H9 (cell line): ENCODE data around the gene RGS14. TPM values are rescaled to one million over a fixed set of nuclear protein-coding genes. Genes with fewer than 3 reads are reported as not detected.

Experiments
- DNase-seq: peaks from one replicate; pipeline ENCODE4 v3.0.0-alpha.2; 2017
- H2AFZ ChIP-seq: one replicate; pipeline ENCODE4 v1.6.1; 2013; ENCODE audit warnings: mild to moderate bottlenecking, low read length, control low read depth, moderate library complexity
- H2AK5ac ChIP-seq: 2 replicates; pipeline ENCODE4 v1.6.1; 2013; ENCODE audit warnings: low read length, control low read depth, mixed read lengths; ENCODE audit not compliant: insufficient read length
- H2BK120ac ChIP-seq: one replicate; pipeline ENCODE4 v1.6.1; 2013; ENCODE audit warnings: low read depth, mild to moderate bottlenecking, low read length, control low read depth, inconsistent platforms; ENCODE audit not compliant: poor library complexity, severe bottlenecking
- H2BK12ac ChIP-seq: 2 replicates; pipeline ENCODE4 v1.6.1; 2013; ENCODE audit warnings: low read length, control low read depth, mixed read lengths, low read depth; ENCODE audit not compliant: insufficient read length
- H2BK15ac ChIP-seq: 2 replicates; pipeline ENCODE4 v1.6.1; 2013; ENCODE audit warnings: low read depth, low read length, control low read depth
- H2BK20ac ChIP-seq: one replicate; pipeline ENCODE4 v1.6.1; 2013; ENCODE audit warnings: low read depth, mild to moderate bottlenecking, low read length, control low read depth, inconsistent platforms; ENCODE audit not compliant: poor library complexity, severe bottlenecking
- H2BK5ac ChIP-seq: 2 replicates; pipeline ENCODE4 v1.6.1; 2013; ENCODE audit warnings: low read length, control low read depth, mixed read lengths; ENCODE audit not compliant: insufficient read length
- H3K14ac ChIP-seq: 2 replicates; pipeline ENCODE4 v1.6.1; 2013; ENCODE audit warnings: low read length, control low read depth; ENCODE audit not compliant: insufficient read depth
- H3K18ac ChIP-seq: 2 replicates; pipeline ENCODE4 v1.6.1; 2013; ENCODE audit warnings: low read depth, mild to moderate bottlenecking, mixed read lengths, low read length, control low read depth; ENCODE audit not compliant: insufficient read length
- H3K23ac ChIP-seq: 2 replicates; pipeline ENCODE4 v1.6.1; 2013; ENCODE audit warnings: low read length, control low read depth, mixed read lengths, low read depth; ENCODE audit not compliant: insufficient read length
- H3K23me2 ChIP-seq: 2 replicates; pipeline ENCODE4 v1.6.1; 2013; ENCODE audit warnings: low read depth, mild to moderate bottlenecking, mixed read lengths, low read length, control low read depth; ENCODE audit not compliant: insufficient read length, poor library complexity, severe bottlenecking
- H3K27ac ChIP-seq: 2 replicates; pipeline ENCODE4 v1.5.1; 2013; ENCODE audit warnings: low read length, control low read depth, mixed read lengths, low read depth; ENCODE audit not compliant: insufficient read length
- H3K27me3 ChIP-seq: 2 replicates; pipeline ENCODE4 v1.6.1; 2013; ENCODE audit warnings: low read length, control low read depth, inconsistent platforms; ENCODE audit not compliant: insufficient read depth
- H3K4ac ChIP-seq: 2 replicates; pipeline ENCODE4 v1.6.1; 2013; ENCODE audit warnings: low read depth, mild to moderate bottlenecking, control low read depth, inconsistent platforms, low read length, moderate library complexity
- H3K4me1 ChIP-seq: 2 replicates; pipeline ENCODE4 v1.6.1; 2013; ENCODE audit warnings: low read length, control low read depth, inconsistent platforms; ENCODE audit not compliant: insufficient read depth
- H3K4me2 ChIP-seq: 2 replicates; pipeline ENCODE4 v1.6.1; 2013; ENCODE audit warnings: low read length, control low read depth, mixed read lengths; ENCODE audit not compliant: insufficient read length, insufficient read depth
- H3K56ac ChIP-seq: 2 replicates; pipeline ENCODE4 v1.6.1; 2013; ENCODE audit warnings: low read depth, mild to moderate bottlenecking, mixed read lengths, low read length, control low read depth; ENCODE audit not compliant: insufficient read length
- H3K79me1 ChIP-seq: 2 replicates; pipeline ENCODE4 v1.6.1; 2013; ENCODE audit warnings: low read depth, mild to moderate bottlenecking, moderate library complexity, low read length, control low read depth, inconsistent platforms; ENCODE audit not compliant: insufficient read depth, poor library complexity, severe bottlenecking
- H3K79me2 ChIP-seq: 2 replicates; pipeline ENCODE4 v1.6.1; 2013; ENCODE audit warnings: low read length, control low read depth, inconsistent platforms; ENCODE audit not compliant: insufficient read depth
- H3K9ac ChIP-seq: 2 replicates; pipeline ENCODE4 v1.6.1; 2013; ENCODE audit warnings: low read length, control low read depth, mixed read lengths; ENCODE audit not compliant: insufficient read length; ENCODE audit errors: extremely low read depth
- H3K9me3 ChIP-seq: one replicate; pipeline ENCODE4 v1.6.1; 2013; ENCODE audit warnings: low read depth, low read length, inconsistent platforms; ENCODE audit not compliant: control insufficient read depth
- H3T11ph ChIP-seq: one replicate; pipeline ENCODE4 v1.6.1; 2013; ENCODE audit warnings: mild to moderate bottlenecking, low read length, control low read depth, inconsistent platforms
- H4K20me1 ChIP-seq: one replicate; pipeline ENCODE4 v1.6.1; 2013; ENCODE audit not compliant: control insufficient read depth, insufficient read length, insufficient read depth
- H4K5ac ChIP-seq: 2 replicates; pipeline ENCODE4 v1.6.1; 2013; ENCODE audit warnings: low read depth, mild to moderate bottlenecking, mixed read lengths, low read length, control low read depth; ENCODE audit not compliant: insufficient read length
- H4K8ac ChIP-seq: replicated peaks from 2 replicates; pipeline ENCODE4 v1.6.1; 2013; ENCODE audit warnings: low read length, control low read depth, mixed read lengths, low read depth; ENCODE audit not compliant: insufficient read length
- H4K91ac ChIP-seq: 2 replicates; pipeline ENCODE4 v1.6.1; 2013; ENCODE audit warnings: low read depth, mild to moderate bottlenecking, moderate library complexity, mixed read lengths, low read length, control low read depth; ENCODE audit not compliant: insufficient read length
- H3K27ac Mint-ChIP-seq, 3 experiments: 2 replicates in 2 of 3; 3 replicates in 1 of 3; pipeline ENCODE4 v1.8.0; 2020 to 2021; ENCODE audit warnings: mixed read lengths in 3 of 3, mild to moderate bottlenecking in 1 of 3, moderate library complexity in 1 of 3
- H3K27me3 Mint-ChIP-seq: 2 replicates; pipeline ENCODE4 v1.8.0; 2021; ENCODE audit warnings: low read depth, mild to moderate bottlenecking, moderate library complexity, mixed read lengths
- H3K36me3 Mint-ChIP-seq, 3 experiments: 2 replicates in 2 of 3; 3 replicates in 1 of 3; pipeline ENCODE4 v1.8.0; 2020 to 2021; ENCODE audit warnings: low read depth in 3 of 3, mixed read lengths in 3 of 3; ENCODE audit not compliant: insufficient read depth in 1 of 3
- H3K4me1 Mint-ChIP-seq, 2 experiments: 2 replicates each; pipeline ENCODE4 v1.8.0; 2020; ENCODE audit warnings: mixed read lengths in 2 of 2
- H3K4me3 Mint-ChIP-seq, 2 experiments: 2 replicates in 1 of 2; 3 replicates in 1 of 2; pipeline ENCODE4 v1.8.0; 2020 to 2021; ENCODE audit warnings: mild to moderate bottlenecking in 2 of 2, mixed read lengths in 2 of 2, moderate library complexity in 1 of 2
- H3K9me3 Mint-ChIP-seq, 2 experiments: 2 replicates in 1 of 2; 3 replicates in 1 of 2; pipeline ENCODE4 v1.8.0; 2020; ENCODE audit warnings: mild to moderate bottlenecking in 2 of 2, mixed read lengths in 2 of 2, moderate library complexity in 1 of 2
- CTCF ChIP-seq: fragments of 200-600 bp; sonication (generic); conservative IDR thresholded peaks from 3 replicates; pipeline ENCODE4 v1.8.0; 2021; ENCODE audit warnings: antibody characterized with exemption, mild to moderate bottlenecking
- WGBS: extraction: QIAGEN DNeasy Blood & Tissue Kit; methylation state at CpG from one replicate; pipeline ENCODE4 v1.1.7; 2013; ENCODE audit warnings: missing lambda C conversion rate, low lambda C conversion rate, mixed read lengths; ENCODE audit not compliant: insufficient read length; ENCODE audit errors: extremely low coverage; 5-methylcytosine and 5-hydroxymethylcytosine counted together
- total RNA-seq: library from RNA; stranded (reverse); gene quantifications from 2 replicates; pipeline ENCODE4 v1.2.1, GENCODE V29; 2021

The RGS14 gene
- total RNA-seq, 1 experiment from 2014 or later, result 12.3 TPM

GRCh38 chr5:177354711-177355110 is 3.0 kb upstream of the RGS14 start:
- Histone ChIP-seq H2BK20ac (no peak overlapping the region), H3K4me2 (no peak overlapping the region), H3T11ph (no peak overlapping the region), H3K9me3 (no peaks in the 10 kb centered on the region), H4K91ac (no peak overlapping the region), H3K56ac (no peak overlapping the region), H2BK5ac (no peak overlapping the region), H3K14ac (no peak overlapping the region), H3K27ac (no peak overlapping the region), H3K23ac (no peak overlapping the region), H4K8ac (no peak overlapping the region), H3K79me2 (peaks cover 13% of the 10 kb centered on the region), H3K23me2 (peaks cover 7% of the 10 kb centered on the region), H3K18ac (no peak overlapping the region), H3K79me1 (peaks cover 4% of the 10 kb centered on the region), H3K4ac (no peak overlapping the region), H3K9ac (no peak overlapping the region), H3K27me3 (no peaks in the 10 kb centered on the region), H2AFZ (no peak overlapping the region), H2BK15ac (no peak overlapping the region), H4K5ac (no peak overlapping the region), H2BK12ac (no peak overlapping the region), H3K4me1 (peaks cover 3% of the 10 kb centered on the region; the same call in 1 of the 2 replicates), H2BK120ac (no peak overlapping the region), H4K20me1 (no peaks in the 10 kb centered on the region), H2AK5ac (no peak overlapping the region)
- Mint-ChIP-seq H3K9me3 (peaks cover 3 to 4% of the 10 kb centered on the region in 2 experiments; a peak in 4 of 5 replicates), H3K27ac (no peak overlapping the region), H3K4me3 (no peak overlapping the region; a peak in 1 of 5 replicates), H3K27me3 (peaks cover 47% of the 10 kb centered on the region), H3K36me3 (peaks cover 2 to 5% (median 3%) of the 10 kb centered on the region in 3 experiments; a peak in 5 of 7 replicates), H3K4me1 (peaks cover 14 to 19% of the 10 kb centered on the region in 2 experiments)
- no peak for TF ChIP-seq CTCF
- WGBS, result no CpG with 5 or more reads among the region's 3 CpGs
- no peak for DNase-seq
